ENCODE data around the gene ITPK1.
"Not testable (repeated sequence)": the region's sequence is repeated elsewhere in the genome, so short reads cannot be mapped to it uniquely, and the experiment has no call there.

ITPK1 gene

GRCh38 chr14:93084866-93085857 is 30.6 kb downstream of the ITPK1 start:
- no peak for DNase-seq (ENCODE audit: low read depth)

DNA sequence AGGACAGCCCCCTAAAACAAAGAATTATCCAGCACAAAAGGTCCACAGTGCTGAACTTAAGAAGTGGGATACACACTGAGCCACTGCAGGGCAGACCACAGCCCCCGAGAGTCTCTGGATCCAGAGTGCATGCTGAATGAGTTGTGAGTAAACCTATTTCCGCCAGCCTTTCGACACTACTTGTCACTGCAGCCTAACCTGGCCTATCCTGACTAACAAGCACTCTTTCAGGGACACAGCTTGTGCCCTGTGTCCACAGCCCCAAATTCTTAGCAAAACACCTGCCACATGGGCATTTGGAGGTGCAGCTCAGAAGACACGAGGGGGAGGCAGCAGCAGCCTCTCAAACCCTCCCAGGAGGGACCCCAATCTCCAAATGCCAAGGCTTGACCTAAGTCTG is 31.3 kb downstream of the ITPK1 start:
- no peak for DNase-seq (ENCODE audit: low read depth)

- no peak for DNase-seq (ENCODE audit: low read depth)
Observed at GRCh38 chr14:93083917-93084316, 31.8 kb downstream of the ITPK1 start.

- DNase-seq (ENCODE audit: low read depth): no peak
Observed at GRCh38 chr14:93082576-93083001, 33.1 kb downstream of the ITPK1 start.

DNA sequence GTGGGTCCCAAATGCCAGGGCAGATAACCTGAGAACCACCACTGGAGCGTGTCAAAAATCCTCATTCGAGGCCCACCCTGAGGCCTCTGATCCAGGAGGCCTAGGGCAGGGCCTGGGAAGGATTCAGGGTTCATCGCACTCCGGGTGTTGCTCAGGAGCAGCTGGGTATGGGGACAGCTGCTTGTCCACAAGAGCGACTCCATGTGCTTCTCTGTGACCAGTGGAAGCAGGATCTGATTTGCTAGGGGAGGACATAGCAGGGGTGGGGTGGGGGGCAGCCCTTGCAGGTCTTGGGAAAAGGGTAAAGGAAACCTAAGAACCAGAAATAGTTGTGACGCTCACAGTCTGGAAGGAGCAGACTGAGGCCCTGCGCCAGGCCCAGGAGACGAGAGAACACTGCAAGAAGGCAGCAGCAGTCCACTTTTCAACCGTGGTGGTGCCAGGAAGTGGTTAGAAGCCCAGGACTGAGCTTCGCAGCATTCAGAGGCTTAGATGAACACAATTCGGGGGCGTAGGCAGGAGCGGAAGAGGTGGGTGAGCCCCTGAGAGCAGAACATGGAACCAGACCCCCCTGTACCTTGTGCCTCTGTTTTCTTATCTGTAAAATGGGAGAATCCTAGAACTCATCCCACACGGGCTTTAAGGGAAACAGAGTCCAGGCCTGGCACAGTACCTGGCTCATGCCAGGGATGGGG is 33.7 kb downstream of the ITPK1 start:
- DNase-seq (ENCODE audit: low read depth): no peak

DNA sequence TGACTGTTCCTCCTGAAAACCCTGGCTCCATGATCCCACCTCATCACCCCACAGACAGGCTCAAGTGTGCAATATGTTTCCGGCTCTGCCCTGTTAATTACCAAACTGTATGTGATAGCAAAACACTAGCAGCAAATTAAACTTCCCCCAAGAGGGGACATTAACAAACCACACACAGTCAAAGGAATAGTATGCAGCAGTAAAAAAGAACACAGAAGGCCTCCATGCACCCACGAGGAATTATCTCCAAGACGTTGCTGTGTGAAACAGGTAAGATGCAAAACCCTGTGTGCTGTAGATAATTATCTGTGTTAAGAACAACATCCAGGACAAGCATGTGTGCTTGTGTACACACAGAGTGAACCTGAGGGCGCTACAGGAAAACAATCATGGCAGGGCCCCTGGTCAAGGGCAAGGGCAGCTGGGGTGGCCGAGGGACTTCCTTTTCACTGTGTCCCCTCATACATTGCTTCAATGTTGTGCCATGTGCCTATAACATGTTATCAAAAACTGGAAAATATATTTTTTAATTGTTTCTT is 35.8 kb downstream of the ITPK1 start:
- no peak for DNase-seq (ENCODE audit: low read depth)

DNA sequence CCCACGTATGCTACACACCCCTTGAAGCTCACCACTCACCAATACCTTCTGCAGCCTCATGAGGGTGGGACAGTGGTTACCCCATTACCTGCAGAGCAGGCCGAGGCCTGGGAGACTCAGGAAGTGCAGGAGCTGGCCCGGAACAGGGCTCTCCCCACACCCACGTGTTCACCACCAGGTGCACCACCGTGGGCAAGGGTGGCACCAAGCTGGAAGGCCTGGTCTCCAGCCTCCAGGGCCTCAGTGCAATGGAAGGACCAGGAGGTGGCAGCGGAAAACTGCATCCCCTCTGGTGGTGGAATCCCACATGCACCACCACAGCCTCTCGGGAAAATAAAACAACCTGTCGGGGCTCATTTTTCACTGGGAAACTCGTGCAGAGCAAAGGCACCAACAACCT is 36.4 kb downstream of the ITPK1 start:
- DNase-seq (ENCODE audit: low read depth): no peak

DNA sequence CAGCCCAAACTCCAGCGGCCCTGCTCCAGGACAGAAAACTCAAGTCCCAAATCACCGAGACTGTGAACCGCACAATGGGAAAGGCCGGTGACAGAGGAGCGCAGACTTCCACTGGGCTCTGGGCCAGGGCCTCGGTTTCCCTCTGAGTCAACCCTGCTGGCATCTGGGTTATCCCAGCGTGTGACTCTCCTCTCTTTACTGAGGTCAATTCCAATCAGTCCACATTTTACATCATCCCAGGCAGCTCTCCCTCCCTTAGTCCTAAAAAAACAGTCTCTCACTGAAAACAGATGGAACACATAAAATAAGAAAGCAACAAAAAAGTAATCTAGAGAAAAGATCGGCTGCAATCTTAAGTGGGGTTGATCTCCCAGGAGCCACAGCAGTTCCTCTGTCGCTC is 36.9 kb downstream of the ITPK1 start:
- DNase-seq (ENCODE audit: low read depth): peak; percentile 84

DNA sequence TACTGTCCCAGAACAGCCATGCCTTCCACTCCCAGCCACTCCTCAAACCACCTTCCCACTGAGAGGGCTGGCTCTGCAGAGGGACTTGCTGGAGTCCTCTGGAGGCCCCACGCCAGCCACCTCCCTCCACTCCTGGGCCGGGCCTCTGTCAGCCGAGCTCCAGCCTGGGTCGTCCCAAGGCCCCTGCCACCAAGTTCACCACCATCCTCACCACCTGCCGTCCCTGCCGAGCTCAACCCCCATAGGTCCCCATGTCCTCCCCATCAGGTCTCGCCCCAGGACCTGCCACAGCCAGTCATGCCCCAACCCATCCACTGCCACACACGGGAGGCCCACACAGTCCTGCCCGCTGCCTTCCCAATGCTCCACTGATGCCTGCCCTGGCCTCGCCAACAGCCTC is 39.0 kb downstream of the ITPK1 start:
- DNase-seq (ENCODE audit: low read depth): no peak

- DNase-seq (ENCODE audit: low read depth): no peak
Observed at GRCh38 chr14:93075891-93076290, 39.8 kb downstream of the ITPK1 start.

DNA sequence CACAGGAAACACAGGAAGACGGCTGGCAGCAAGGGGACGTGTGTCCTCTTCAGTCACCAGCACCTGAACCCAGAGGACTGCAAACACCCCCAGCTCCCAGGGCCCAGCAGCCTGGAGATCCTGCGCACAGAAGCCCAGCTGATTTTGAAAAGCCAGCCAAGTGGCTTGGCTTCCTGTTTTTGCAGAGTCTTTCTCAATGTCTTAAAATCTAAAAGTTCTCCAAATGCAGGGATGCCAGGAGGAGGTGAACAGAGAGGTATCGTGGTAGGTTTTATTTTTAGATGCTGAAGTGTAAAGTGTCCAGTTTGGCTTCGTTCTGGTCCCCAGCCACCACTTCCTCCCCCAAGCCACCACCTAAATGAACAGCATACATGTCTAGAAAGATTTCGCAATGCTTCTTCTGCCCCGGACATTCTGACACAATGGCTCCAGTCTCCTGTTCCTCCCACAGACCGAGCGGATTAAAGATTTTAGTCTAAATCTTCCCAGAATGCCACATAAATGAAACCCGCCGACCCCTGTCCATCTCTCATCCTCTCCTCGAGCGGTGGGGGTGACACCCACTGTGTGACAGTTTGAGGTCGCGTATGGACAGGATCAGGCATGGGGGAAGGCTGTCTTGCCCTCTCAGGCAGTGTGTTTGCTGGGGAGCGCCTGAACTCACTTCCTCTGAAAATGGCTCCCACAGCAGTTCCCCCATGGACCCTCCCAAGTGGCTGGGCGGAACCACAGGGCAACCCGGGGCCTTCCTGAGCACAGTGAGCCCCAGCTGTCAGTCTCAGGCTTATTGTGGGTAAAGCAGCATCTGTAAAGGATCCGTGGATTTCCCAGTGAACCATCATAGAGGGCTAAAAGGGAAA is 41.6 kb downstream of the ITPK1 start:
- no peak for DNase-seq (ENCODE audit: low read depth)

DNA sequence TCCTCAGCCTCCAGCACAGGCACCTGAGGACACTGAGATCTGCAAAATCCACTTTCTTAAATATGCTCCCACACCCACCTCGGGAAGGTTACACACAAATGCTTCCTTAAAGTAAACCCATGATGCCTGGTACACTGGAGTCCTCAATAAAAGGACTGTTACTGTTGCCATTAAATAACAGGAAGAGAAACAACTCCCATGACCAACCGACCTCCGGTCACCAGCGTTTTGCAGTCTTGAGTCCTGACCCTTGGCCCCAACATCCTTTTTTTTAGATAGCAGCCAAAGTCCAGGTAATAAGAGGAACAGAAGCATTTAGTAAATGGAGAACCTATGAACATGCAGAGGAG is 42.4 kb downstream of the ITPK1 start:
- no peak for DNase-seq (ENCODE audit: low read depth)

DNA sequence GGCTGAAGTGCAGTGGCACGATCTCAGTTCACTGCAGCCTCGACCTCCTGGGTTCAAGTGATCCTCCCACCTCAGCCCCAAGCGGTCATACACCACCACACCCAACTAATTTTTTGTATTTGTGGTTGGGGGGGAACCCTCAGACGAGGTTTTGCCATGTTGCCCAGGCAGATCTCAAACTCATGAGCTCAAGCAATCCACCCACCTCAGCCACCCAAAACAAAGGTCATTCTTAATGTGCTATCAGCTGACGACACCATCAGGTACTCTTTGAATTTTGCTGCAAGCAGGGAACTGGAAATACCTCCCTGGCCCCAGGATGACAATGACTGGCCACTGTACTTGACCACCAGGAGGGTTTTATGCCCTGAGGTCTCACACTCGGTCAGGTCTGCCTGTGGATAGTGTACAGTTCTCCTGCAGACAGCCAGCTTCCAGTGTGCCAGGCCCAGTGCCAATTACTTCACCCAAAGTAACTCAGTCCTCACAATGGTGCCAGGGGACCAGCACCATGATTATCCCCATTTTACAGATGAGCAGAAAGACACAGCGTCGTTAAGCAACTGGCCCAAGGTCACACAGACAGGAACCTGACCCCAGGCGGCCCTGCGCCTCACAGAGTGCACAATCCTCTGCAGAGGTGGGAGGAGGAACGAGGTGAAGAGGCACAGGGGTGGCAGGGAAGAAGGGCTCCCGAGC is 42.9 kb downstream of the ITPK1 start:
- DNase-seq (ENCODE audit: low read depth): no peak

DNA sequence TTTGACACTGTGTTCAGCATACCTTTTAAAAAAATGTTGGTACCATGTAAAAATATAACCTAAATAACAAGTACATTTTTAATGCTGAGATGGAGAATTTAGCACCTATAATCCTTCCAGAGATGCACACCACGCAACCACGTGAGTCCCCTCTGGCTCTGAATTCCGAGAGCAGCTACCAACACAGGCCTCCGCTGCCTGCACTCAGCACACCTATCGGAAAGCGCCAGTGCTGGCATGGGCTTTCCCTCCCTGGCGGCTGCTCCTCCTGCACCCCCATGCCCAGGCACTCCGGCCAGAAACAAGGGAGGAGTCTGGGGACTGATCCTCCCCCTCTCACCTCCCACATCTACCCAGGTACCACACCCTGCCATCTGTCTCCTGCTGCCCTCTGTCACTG is 47.0 kb downstream of the ITPK1 start:
- no peak for DNase-seq (ENCODE audit: low read depth)

DNA sequence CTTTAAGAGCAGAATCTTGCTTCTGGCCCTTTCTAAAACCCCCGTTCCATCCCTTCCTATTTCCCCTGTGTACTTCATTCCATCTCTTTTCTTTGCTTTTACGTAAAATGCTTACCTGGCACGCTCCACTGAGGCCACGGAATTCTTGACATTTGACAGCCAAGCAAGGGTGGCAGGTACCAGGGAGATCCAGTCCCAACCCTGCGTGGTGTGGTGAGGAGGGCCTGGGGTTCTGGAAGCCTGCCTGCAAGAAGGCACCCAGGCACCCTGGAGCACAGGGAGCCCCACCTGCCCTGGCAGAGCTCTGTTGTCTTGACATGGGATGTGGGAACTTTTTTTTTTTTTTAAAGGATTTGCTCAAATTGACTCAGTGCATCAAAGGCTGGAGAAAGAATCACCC is 48.6 kb downstream of the ITPK1 start:
- DNase-seq (ENCODE audit: low read depth): no peak

DNA sequence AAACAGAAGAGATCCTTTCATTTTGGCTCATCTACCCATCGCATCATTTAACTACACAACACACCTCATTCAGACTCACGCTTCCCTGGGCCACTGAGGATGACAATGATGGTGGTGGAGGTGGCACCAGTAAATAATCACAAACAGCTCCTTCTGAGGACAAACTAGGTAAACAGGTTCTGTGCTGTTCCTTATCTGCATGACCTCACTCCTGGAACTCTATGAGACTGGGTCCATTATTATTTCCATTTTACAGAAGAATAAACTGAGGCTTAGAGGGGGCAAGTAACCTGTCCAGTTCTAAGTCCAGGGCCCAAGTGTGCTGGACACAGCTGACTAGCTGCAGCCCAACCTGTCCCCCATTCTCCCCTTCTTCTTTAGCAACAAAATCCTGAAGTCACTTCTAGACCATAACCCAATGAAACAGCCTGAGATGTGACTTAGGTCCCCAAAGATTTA is 50.4 kb downstream of the ITPK1 start:
- no peak for DNase-seq (ENCODE audit: low read depth)

DNA sequence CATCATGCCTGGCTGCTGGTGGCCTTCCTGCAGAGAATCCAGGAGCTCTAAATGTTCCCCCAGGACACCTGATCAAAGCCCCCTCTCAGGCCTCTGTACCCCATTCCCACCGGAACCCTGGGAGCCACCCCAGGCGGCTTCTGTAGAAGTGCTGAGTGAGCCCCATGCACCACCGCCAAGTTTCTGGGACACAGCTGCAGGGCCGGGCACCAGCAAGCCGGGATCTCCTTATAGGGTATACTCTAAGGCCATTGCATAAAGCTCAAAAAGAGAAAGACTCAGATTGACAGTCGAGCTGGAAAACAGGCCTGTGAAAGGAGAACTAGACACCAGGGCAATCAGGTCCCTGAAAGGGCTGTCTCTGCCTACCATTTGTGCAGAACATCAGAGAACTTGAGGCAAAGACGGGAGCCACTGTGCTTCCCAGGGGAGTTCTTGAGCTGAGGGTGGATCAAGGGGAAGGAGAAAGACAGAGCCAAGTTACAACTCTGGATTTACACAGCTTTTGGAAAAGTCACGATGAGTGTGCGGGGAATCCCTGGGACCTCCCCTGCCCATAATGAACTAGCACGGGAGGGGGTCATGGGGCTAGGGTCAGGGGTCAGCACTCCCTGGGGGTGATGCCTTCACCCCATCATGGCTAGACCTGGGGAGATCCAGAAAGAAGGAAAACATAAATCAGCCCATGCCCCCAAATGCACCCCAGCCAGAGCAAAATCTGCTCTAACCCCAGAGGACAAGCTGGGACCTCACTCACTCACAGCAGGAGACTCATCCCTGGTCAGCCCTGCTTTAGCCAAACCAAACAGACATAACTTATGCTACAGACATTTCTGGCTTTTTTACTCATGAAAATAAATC is 51.1 kb downstream of the ITPK1 start:
- DNase-seq (ENCODE audit: low read depth): no peak

- no peak for DNase-seq (ENCODE audit: low read depth)
Observed at GRCh38 chr14:93063393-93063792, 52.3 kb downstream of the ITPK1 start.

DNA sequence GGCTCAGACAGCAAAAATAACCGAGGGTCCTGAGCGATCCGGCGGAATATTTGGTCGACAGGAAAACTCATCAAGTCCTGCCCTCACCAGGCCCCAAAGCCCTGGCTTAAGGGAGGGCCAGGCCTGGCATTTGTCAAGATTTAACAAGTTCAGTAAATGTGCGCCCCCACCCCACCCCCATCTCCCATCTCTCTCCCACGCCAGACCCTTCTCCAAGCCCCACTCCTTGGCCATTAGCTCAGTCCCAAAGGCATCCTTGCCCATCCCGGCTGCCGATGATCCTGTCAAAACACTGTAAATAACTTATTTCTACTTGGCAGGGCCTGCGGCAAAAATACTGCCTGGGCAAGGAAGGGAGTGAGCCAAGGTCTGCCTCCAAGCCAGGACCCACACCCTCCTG is 52.8 kb downstream of the ITPK1 start:
- no peak for DNase-seq (ENCODE audit: low read depth)

DNA sequence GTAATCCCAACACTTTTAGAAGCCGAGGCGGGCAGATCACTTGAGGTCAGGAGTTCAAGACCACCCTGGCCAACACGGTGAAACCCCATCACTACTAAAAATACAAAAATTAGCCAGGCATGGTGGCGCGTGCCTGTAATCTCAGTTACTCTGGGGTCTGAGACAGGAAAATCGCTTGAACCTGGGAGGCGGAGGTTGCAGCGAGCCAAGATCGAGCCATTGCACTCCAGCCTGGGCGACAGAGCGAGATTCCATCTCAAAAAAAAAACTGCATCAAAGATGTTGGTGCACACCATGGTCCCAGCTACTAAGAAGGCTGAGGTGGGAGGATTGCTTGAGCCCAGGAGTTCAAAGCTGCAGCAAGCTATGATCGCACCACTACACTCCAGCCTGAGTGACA is 53.7 kb downstream of the ITPK1 start:
- not testable (repeated sequence) for DNase-seq (ENCODE audit: low read depth)
